HCT116 (cell line): ENCODE results near the gene SLC25A25. TPM values are rescaled to one million over a fixed set of nuclear protein-coding genes. Genes with fewer than 3 reads are reported as not detected.
A peak's percentile ranks its signal among the peaks of the same experiment; 100 is the strongest.
"Not testable (repeated sequence)": the region's sequence is repeated elsewhere in the genome, so short reads cannot be mapped to it uniquely, and the experiment has no call there.

Experiments
- ATAC-seq: fragments of 200-7000 bp; cut with Tn5 transposase; 2 replicates; pipeline ENCODE4 v1.9.1; 2020; ENCODE audit warnings: mild to moderate bottlenecking, moderate library complexity
- BruUV-seq: library from RNA; stranded (reverse); fragments of 400-500 nt; replicated peaks from 2 replicates; lab custom pipeline; 2021; lab: Mats Ljungman, UMichigan
- CTCF ChIA-PET: fragments of 300-600 bp; sonication (Branson Sonifier 250); formaldehyde crosslinking; loops from one replicate; lab custom pipeline; 2021; ENCODE audit warnings: antibody characterized with exemption; lab: Charles Lee
- POLR2A ChIA-PET: fragments of 300-600, 350-600 bp; sonication (Branson Sonifier 250); formaldehyde crosslinking; loops from one replicate; lab custom pipeline; 2021; ENCODE audit warnings: antibody characterized with exemption; lab: Charles Lee
- RAD21 ChIA-PET, 2 experiments: fragments of 300-600 bp; sonication (Branson Sonifier 250); formaldehyde crosslinking; loops; one replicate each; lab custom pipeline; 2023; ENCODE audit warnings: low total read pairs in 2 of 2; ENCODE audit not compliant: uncharacterized antibody in 2 of 2, unreplicated experiment in 2 of 2, low non-redundant PET in 1 of 2; lab: Charles Lee
- DNase-seq: peaks from one replicate; pipeline ENCODE4 v3.0.0-alpha.2; 2010; ENCODE audit warnings: low read depth, low spot score
- H2AFZ ChIP-seq: fragments of 200-600 bp; shearing (Covaris generic), sonication (generic); 2 replicates; pipeline ENCODE4 v1.6.1; 2017; ENCODE audit warnings: low read depth, mixed run types, mixed read lengths, antibody characterized with exemption, low read length; ENCODE audit not compliant: poor library complexity, severe bottlenecking
- H3K27ac ChIP-seq: 2 replicates; pipeline ENCODE4 v1.5.1; 2012; ENCODE audit warnings: low read depth, low read length
- H3K27me3 ChIP-seq: fragments of 200-600 bp; sonication (generic); 2 replicates; pipeline ENCODE4 v1.6.1; 2016; ENCODE audit warnings: mixed run types, low read length, mixed read lengths; ENCODE audit not compliant: insufficient read depth
- H3K36me3 ChIP-seq, 2 experiments: fragments of 200-500 bp in 1 of 2; fragments of 200-600 bp in 1 of 2; sonication (Bioruptor generic) in 1 of 2; sonication (generic) in 1 of 2; 2 replicates each; pipeline versions ENCODE4 v1.5.1 to v1.6.1; 2014 to 2016; ENCODE audit warnings: low read length in 2 of 2, inconsistent platforms in 1 of 2, mixed read lengths in 1 of 2, mixed run types in 1 of 2; ENCODE audit not compliant: insufficient read depth in 2 of 2, control insufficient read depth in 1 of 2
- H3K4me1 ChIP-seq, 2 experiments: fragments of 200-600 bp in 1 of 2; sonication (generic) in 1 of 2; 2 replicates each; pipeline versions ENCODE4 v1.5.1 to v1.6.1; 2012 to 2017; ENCODE audit warnings: low read length in 2 of 2, inconsistent platforms in 1 of 2, mild to moderate bottlenecking in 1 of 2, mixed read lengths in 1 of 2, mixed run types in 1 of 2, moderate library complexity in 1 of 2; ENCODE audit not compliant: insufficient read depth in 2 of 2, control insufficient read depth in 1 of 2
- H3K4me2 ChIP-seq: fragments of 200-600 bp; sonication (generic); 2 replicates; pipeline ENCODE4 v1.6.1; 2017; ENCODE audit warnings: mixed run types, low read length, mixed read lengths
- H3K4me3 ChIP-seq, 2 experiments: fragments of 200-600 bp in 1 of 2; sonication (generic) in 1 of 2; replicated peaks in 1 of 2; 2 replicates each; pipeline ENCODE4 v1.5.1; 2011 to 2016; ENCODE audit warnings: low read length in 2 of 2, control low read depth in 1 of 2, low read depth in 1 of 2, mild to moderate bottlenecking in 1 of 2, mixed read lengths in 1 of 2, mixed run types in 1 of 2
- H3K79me2 ChIP-seq: fragments of 200-600 bp; sonication (generic); 2 replicates; pipeline ENCODE4 v1.6.1; 2017; ENCODE audit warnings: mild to moderate bottlenecking, mixed run types, low read length, moderate library complexity, mixed read lengths; ENCODE audit not compliant: insufficient read depth
- H3K9ac ChIP-seq: fragments of 200-600 bp; sonication (generic); 2 replicates; pipeline ENCODE4 v1.6.1; 2016; ENCODE audit warnings: low read length, mixed read lengths
- H3K9me2 ChIP-seq: fragments of 200-600 bp; sonication (generic), shearing (Covaris generic); 2 replicates; pipeline ENCODE4 v1.6.1; 2017; ENCODE audit warnings: mixed run types, mild to moderate bottlenecking, moderate library complexity; ENCODE audit not compliant: insufficient read depth
- H3K9me3 ChIP-seq, 2 experiments: fragments of 200-500 bp in 1 of 2; fragments of 200-600 bp in 1 of 2; sonication (Bioruptor generic) in 1 of 2; sonication (generic) in 1 of 2; 2 replicates each; pipeline ENCODE4 v1.6.1; 2014 to 2017; ENCODE audit warnings: low read length in 2 of 2, mixed read lengths in 2 of 2, inconsistent platforms in 1 of 2, low read depth in 1 of 2, mild to moderate bottlenecking in 1 of 2, mixed run types in 1 of 2, moderate library complexity in 1 of 2; ENCODE audit not compliant: control insufficient read depth in 1 of 2, insufficient read depth in 1 of 2
- H4K20me1 ChIP-seq: fragments of 200-600 bp; sonication (generic), shearing (Covaris generic); 2 replicates; pipeline ENCODE4 v1.6.1; 2017; ENCODE audit warnings: mixed run types, mild to moderate bottlenecking, moderate library complexity; ENCODE audit not compliant: insufficient read depth
- EGR1 ChIP-seq: IDR thresholded peaks from 2 replicates; pipeline ENCODE4 v1.6.1; 2012; ENCODE audit warnings: low read depth
- ZNF274 ChIP-seq: fragments of 200-500 bp; sonication (Bioruptor generic); IDR thresholded peaks from 2 replicates; pipeline ENCODE4 v1.6.1; 2014; ENCODE audit warnings: mild to moderate bottlenecking, low read depth, low read length, inconsistent platforms
- intact Hi-C: fragments of 100-400 bp; cut with micrococcal nuclease; formaldehyde crosslinking; loops from 2 replicates; pipeline ENCODE4 v1.10.0; 2022
- total RNA-seq: library from RNA; stranded (reverse); gene quantifications from one replicate; pipeline ENCODE4 v1.2.1, GENCODE V29; 2021; ENCODE audit not compliant: unreplicated experiment

The SLC25A25 gene
- total RNA-seq, 1 experiment from 2014 or later: 15.3 TPM

- H3K4me1 ChIP-seq: peaks cover 42 to 46% of the 10 kb centered on the region in 2 experiments
- no peaks in the 10 kb centered on the region for H3K27me3 ChIP-seq
- no peaks in the 10 kb centered on the region for H3K36me3 ChIP-seq
- H4K20me1 ChIP-seq: no peaks in the 10 kb centered on the region
- ATAC-seq (no peak), DNase-seq (no peak)
- H2AFZ ChIP-seq: no peak overlapping the region
- no peaks in the 10 kb centered on the region for H3K9me3 ChIP-seq
- intact Hi-C loops: no loop called here
- TF ChIP-seq EGR1 (no peak), ZNF274 (no peak)
- TF ChIP-seq, all 23 proteins: peak for 0
- ChIA-PET RAD21 (no interaction called here), CTCF (no interaction called here), POLR2A (interaction anchor here (0.7 kb wide), 1 partner anchor 14 kb away, joined by 3 read pairs; no protein-coding TSS in a partner anchor)
- H3K4me3 ChIP-seq: no peak overlapping the region
- H3K4me2 ChIP-seq: no peak overlapping the region
- no peak overlapping the region for H3K27ac ChIP-seq
- no peaks in the 10 kb centered on the region for H3K9me2 ChIP-seq
- H3K9ac ChIP-seq: no peak overlapping the region
- peaks cover 83% of the 10 kb centered on the region for H3K79me2 ChIP-seq
- no TSS peak for BruUV-seq
These were observed 2.8 kb downstream of the SLC25A25 start for GRCh38 chr9:128070874-128071273.

- CTCF ChIA-PET: interaction anchor here (1.5 kb wide), 1 partner anchor 12 kb away, joined by 8 read pairs; no protein-coding TSS in a partner anchor
- POLR2A ChIA-PET, BruUV-seq, H2AFZ ChIP-seq, H3K9me2 ChIP-seq, H3K9me3 ChIP-seq, DNase-seq, intact Hi-C loops, H3K9ac ChIP-seq, H3K4me2 ChIP-seq, RAD21 ChIA-PET, H3K4me3 ChIP-seq, H4K20me1 ChIP-seq, H3K27me3 ChIP-seq, ATAC-seq, H3K36me3 ChIP-seq: not testable (repeated sequence)
- Histone ChIP-seq H3K4me1 (peaks cover 40% of the 10 kb centered on the region in 2 experiments), H3K79me2 (peaks cover 81% of the 10 kb centered on the region), H3K27ac (peak overlapping the region; percentile 56)
These were observed 3.4 kb downstream of the SLC25A25 start for GRCh38 chr9:128071475-128071874.
